RWPE1 (cell line): Measurements from ENCODE around the gene BUD31.
A peak's percentile ranks its signal among the peaks of the same experiment; 100 is the strongest.

Experiments
- CTCF ChIA-PET: fragments of 350-600 bp; sonication (Branson Sonifier 250); formaldehyde crosslinking; extraction: SDS; loops from one replicate; lab custom pipeline; 2021; lab: Yijun Ruan, JAX
- POLR2A ChIA-PET: fragments of 400-600 bp; formaldehyde crosslinking; extraction: SDS; loops from one replicate; lab custom pipeline; 2020; ENCODE audit warnings: antibody characterized with exemption; ENCODE audit not compliant: low non-redundant PET; lab: Yijun Ruan, JAX
- DNase-seq: peaks from one replicate; pipeline ENCODE4 v3.0.0; 2012; ENCODE audit warnings: low spot score
- H3K27ac ChIP-seq: fragments of 450-650 bp; 2 replicates; pipeline ENCODE4 v1.5.1; 2017
- TF ChIP-seq, protein P1 (sequence below): fragments of 450-650 bp; conservative IDR thresholded peaks from 2 replicates; pipeline ENCODE4 v1.5.1; 2017; ENCODE audit warnings: low read depth, mild to moderate bottlenecking

Gene BUD31

DNA sequence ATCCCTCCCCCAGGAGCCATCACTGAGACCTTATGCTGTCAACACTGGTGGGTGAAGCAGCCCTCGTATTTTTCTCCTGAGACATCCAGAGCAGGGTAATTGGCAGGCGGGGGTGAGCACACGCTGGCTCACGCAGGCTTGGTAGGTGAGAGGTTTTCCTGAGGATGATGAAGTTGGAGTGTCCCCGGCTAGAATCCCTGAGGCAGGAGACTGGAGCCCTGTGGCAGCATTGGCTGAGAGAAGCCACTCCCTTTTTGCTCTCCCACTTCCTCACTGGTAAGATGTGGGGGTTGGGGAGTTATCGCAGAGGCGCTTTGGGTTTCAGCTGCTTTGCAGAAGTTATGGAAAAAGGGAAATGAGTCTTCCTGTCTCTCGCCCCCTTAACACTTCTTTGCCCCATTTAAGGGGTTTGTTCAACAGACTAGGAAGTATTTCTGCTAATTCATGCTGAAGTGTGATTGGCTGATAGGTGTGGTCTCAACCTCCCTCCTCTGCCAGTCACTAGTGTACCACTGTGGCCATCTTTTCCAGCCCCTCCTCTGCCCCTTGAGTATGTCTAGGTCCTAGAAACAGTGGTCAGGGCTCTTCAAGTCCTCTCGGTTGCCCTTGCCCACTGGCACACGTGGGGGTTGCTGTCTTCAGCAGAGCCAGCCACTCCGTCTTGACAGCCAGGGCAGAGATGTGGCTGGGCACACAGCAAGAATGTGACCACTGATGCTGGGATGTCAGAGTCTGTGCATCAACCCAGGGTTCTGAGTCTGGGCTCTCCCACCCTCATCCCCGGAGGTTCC, 28.5 kb upstream of the BUD31 start:
- ChIA-PET CTCF (no interaction called here), POLR2A (no interaction called here)
- TF ChIP-seq, protein P1, sequence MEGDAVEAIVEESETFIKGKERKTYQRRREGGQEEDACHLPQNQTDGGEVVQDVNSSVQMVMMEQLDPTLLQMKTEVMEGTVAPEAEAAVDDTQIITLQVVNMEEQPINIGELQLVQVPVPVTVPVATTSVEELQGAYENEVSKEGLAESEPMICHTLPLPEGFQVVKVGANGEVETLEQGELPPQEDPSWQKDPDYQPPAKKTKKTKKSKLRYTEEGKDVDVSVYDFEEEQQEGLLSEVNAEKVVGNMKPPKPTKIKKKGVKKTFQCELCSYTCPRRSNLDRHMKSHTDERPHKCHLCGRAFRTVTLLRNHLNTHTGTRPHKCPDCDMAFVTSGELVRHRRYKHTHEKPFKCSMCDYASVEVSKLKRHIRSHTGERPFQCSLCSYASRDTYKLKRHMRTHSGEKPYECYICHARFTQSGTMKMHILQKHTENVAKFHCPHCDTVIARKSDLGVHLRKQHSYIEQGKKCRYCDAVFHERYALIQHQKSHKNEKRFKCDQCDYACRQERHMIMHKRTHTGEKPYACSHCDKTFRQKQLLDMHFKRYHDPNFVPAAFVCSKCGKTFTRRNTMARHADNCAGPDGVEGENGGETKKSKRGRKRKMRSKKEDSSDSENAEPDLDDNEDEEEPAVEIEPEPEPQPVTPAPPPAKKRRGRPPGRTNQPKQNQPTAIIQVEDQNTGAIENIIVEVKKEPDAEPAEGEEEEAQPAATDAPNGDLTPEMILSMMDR: no peak
- H3K27ac ChIP-seq: peak overlapping the region; percentile 97
- DNase-seq: peak; percentile 36

DNA sequence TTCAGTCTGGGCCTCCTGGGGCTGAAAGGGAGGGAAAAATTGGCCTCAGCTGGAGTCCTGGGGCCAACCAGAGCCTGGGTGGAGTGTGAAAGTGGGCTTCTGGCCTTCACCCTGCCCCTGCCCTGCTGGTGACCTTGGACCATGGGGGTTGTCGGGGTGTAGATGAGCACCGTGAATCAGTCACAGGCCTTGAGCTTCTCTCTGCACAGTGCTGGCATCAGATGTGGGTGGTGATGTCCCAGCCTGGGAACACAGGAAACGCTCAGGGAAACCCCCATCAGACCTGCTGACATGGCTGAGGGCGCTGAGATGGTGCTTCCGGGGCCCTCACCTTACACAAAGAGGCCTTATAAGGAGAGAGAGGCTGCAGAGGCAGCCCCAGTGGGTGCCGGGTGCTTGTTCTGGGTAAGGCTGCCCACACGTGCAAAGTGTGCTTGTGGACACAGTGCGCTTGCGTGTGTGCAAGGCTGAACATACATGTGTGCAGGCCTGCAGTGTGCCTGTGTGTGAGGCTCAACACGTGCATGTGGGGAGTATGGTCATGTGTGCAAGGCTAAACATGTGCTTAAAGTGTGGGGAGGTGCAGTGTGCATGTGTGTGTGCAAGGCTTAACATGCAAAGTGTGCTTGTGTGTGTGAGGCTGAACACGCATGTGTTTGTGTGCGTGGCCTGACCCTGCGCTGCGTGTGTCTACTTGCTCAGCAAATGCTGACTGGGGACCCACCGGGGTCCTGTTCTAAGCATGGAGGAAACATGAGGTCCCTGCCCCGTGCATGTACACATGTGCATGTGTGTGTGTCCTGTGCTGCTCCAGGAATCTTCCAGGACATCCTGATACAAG, 27.7 kb upstream of the BUD31 start:
- no peak for DNase-seq
- CTCF ChIA-PET: no interaction called here
- POLR2A ChIA-PET: no interaction called here
- H3K27ac ChIP-seq: peak overlapping the region; percentile 97
- TF ChIP-seq, protein P1: no peak

DNA sequence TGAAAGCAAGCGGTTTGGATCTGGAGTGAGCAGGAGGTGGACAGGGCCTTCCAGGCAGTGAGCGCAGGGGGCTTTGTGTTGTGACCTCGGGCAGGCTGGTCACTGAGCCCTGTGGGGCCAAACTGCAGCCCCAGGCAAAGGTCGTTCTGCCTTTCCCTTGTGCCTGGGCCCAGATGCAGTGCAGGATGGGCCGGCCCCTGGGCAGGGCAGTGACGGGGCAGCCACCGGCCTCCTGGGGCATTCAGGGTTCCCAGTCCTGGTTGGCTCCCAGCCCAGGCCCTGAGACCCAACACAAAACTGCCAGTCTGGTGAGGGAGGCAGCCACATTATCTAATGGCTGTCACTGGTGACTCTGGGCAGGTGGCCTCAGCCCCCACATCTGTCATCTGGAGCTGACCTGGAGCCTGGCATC, 27.1 kb upstream of the BUD31 start:
- POLR2A ChIA-PET: no interaction called here
- peak overlapping the region; percentile 97 for H3K27ac ChIP-seq
- TF ChIP-seq, protein P1: no peak
- no peak for DNase-seq
- CTCF ChIA-PET: no interaction called here

DNA sequence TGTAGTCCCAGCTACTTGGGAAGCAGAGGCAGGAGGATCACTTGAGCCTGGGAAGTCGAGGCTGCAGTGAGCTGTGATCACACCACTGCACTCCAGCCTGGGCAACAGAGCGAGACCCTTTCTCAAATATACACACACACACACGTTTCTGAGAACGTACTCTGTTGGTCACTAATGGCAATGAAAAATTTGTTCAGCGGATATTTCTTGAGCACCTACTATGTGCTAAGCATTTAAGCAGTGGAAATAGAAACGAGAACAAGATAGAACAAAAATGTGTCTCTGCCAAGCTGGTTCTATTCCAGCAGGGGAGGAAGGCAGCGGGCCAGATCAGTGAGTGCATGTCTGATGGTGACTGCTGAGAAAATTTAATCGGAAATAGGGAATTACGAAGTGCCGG, 25.6 kb upstream of the BUD31 start:
- peak overlapping the region; percentile 44; the same call in 1 of the 2 replicates for H3K27ac ChIP-seq
- POLR2A ChIA-PET: interaction anchor here (0.6 kb wide), 1 partner anchor 1154 kb away, joined by 6 read pairs; no protein-coding TSS in a partner anchor
- CTCF ChIA-PET: no interaction called here

DNA sequence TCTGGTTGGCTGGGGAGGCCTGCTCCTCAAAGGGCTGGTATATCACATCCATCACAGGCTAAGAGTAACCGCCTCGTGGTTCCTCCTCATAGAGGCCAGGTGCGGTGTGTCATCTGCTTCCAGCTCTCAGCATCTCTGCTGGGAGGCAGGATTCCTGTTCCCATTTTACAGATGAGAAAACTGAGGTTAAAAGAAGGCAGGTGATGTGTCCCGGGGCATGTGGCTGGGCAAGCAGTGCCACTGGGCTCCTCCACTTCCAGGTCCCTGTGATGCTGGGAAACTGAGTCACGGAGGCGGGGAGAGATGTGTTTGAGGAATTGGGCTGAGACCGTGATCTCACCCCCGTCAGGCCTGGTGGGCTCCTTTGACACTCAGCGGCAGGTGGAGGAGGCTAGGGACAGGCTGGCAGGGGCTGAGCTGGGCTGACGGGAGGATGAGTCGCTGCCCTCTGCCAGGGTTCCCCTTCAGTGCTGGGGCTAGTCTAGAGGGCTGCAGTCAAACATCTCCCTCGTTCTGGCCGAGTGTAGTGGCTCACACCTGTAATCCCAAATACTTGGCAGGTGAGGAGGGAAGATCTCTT, 24.9 kb upstream of the BUD31 start:
- no peak for DNase-seq
- H3K27ac ChIP-seq: peak overlapping the region; percentile 44
- TF ChIP-seq, protein P1: no peak
- ChIA-PET CTCF (interaction anchor here (0.7 kb wide), 1 partner anchor 499 kb away, joined by 4 read pairs; no protein-coding TSS in a partner anchor), POLR2A (no interaction called here)

More for the DNA sequence above, 25.6 kb upstream of the BUD31 start:
- DNase-seq: no peak
- TF ChIP-seq, protein P1: no peak

DNA sequence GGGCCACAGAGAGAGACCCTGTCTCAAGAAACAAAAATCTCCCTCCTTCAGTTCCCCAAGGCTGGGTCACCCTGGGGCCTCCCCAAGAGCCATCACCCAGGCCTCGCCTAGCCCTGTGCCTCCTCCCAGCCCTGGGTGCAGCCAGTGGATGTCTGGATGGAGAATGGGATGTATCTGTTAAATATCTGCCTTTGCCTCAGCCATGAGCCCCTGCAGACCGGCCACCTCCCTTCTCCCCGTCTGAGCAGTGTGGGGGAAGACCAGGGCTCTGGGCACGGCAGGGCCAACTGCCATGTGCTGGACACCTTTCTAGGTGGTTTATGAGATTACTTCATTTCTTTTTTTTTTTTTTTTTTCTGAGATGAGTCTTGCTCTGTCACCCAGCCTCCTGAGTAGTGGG, 24.2 kb upstream of the BUD31 start:
- TF ChIP-seq, protein P1: no peak
- CTCF ChIA-PET: no interaction called here
- DNase-seq: no peak
- peak overlapping the region; percentile 44 for H3K27ac ChIP-seq
- POLR2A ChIA-PET: no interaction called here
